ENCODE measurements around the gene LRSAM1.
A peak's percentile ranks its signal among the peaks of the same experiment; 100 is the strongest.

LRSAM1 gene

DNA sequence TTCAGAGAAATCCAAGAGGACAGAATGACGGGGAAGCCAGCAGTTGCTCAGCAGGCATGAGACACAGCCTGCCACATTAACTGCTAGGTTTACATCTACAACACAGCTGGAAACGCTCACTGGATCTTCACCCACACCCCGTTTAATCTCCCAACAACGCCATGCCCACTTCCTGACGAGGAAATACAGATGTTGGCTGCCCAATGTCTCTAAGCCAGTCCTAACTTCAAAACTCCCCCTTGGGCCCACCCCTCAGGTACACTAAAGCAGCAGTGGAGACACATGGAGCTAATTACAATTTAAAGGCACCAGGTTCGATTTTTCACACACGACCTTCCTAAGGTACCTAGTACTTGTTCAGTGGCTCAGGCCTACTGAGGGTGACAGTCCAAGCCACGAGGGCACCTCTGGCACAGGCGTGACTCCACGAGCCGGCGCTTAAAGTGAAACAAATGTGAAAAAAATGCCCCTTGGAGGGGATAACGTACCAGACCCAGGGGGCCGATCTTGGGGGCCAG lies 1.0 kb upstream of the LRSAM1 start:
- TF ChIP-seq EGR1 (IDR thresholded peaks at IDR 0.05) (no peak), CREB1 (IDR thresholded peaks at IDR 0.05; ENCODE audit: low read depth) (no peak), EP300 (IDR thresholded peaks at IDR 0.05; ENCODE audit: borderline replicate concordance) (no peak), FOXM1 (IDR thresholded peaks at IDR 0.05; ENCODE audit: borderline replicate concordance, low read depth) (no peak), CEBPB (IDR thresholded peaks at IDR 0.05) (no peak), YY1 (IDR thresholded peaks at IDR 0.05; ENCODE audit: low read depth) (no peak), RAD21 (IDR thresholded peaks at IDR 0.05; ENCODE audit: low read depth) (no peak), NFIC (IDR thresholded peaks at IDR 0.05) (no peak), TAF1 (IDR thresholded peaks at IDR 0.05; ENCODE audit: low read depth) (no peak), TCF12 (IDR thresholded peaks at IDR 0.05; ENCODE audit: low read depth) (no peak), ZBTB7A (IDR thresholded peaks at IDR 0.05; ENCODE audit: low read depth) (no peak), TEAD4 (IDR thresholded peaks at IDR 0.05) (no peak), REST (IDR thresholded peaks at IDR 0.05; ENCODE audit: low read depth) (no peak)
- TF ChIP-seq, protein P1, sequence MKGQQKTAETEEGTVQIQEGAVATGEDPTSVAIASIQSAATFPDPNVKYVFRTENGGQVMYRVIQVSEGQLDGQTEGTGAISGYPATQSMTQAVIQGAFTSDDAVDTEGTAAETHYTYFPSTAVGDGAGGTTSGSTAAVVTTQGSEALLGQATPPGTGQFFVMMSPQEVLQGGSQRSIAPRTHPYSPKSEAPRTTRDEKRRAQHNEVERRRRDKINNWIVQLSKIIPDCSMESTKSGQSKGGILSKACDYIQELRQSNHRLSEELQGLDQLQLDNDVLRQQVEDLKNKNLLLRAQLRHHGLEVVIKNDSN (IDR thresholded peaks at IDR 0.05) = no peak
- TF ChIP-seq, protein P2, sequence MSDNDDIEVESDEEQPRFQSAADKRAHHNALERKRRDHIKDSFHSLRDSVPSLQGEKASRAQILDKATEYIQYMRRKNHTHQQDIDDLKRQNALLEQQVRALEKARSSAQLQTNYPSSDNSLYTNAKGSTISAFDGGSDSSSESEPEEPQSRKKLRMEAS (IDR thresholded peaks at IDR 0.05) = no peak

GRCh38 chr9:127451608-127451857 lies 223 bp downstream of the LRSAM1 start:
- peak; percentile 75; the same call in 1 of the 2 replicates for TF ChIP-seq ZBTB7A (IDR thresholded peaks at IDR 0.05; ENCODE audit: low read depth)
- no peak for TF ChIP-seq TCF12 (IDR thresholded peaks at IDR 0.05; ENCODE audit: low read depth)

- TF ChIP-seq CEBPB (IDR thresholded peaks at IDR 0.05) (no peak), RAD21 (IDR thresholded peaks at IDR 0.05; ENCODE audit: low read depth) (no peak), EGR1 (IDR thresholded peaks at IDR 0.05) (0 out of 2 replicates have a peak, but pooled peaks have one; percentile 4), ZBTB7A (IDR thresholded peaks at IDR 0.05; ENCODE audit: low read depth) (0 out of 2 replicates have a peak, but pooled peaks have one; percentile 16), YY1 (IDR thresholded peaks at IDR 0.05; ENCODE audit: low read depth) (peak; percentile 73)
- TF ChIP-seq, protein P1 (IDR thresholded peaks at IDR 0.05) = no peak
- TF ChIP-seq, protein P2 (IDR thresholded peaks at IDR 0.05) = peak; percentile 69
Measured at GRCh38 chr9:127451858-127452656, 747 bp downstream of the LRSAM1 start.

DNA sequence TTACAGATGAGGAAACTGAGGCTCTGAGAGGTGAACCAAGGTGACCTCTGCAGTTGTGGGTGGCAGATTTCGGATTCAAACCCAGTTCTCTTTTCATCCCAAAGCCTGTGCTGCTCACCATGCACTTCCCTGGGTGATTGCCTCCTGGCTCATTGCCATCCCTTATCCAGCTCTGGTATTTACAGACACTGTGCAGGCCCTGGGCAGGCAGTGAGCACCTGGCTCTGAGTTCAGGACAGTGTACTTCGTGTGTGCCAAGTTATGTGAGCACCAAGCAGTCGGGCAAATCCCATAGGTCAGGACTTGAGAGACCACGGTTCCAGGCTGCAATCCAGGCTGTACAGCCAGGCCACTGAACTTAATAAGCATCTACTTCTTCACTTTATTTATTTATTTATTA lies 1.4 kb downstream of the LRSAM1 start:
- TF ChIP-seq, protein P2 (IDR thresholded peaks at IDR 0.05) = no peak
- TF ChIP-seq NFIC (IDR thresholded peaks at IDR 0.05) (peak; percentile 69), ZBTB7A (IDR thresholded peaks at IDR 0.05; ENCODE audit: low read depth) (no peak)

DNA sequence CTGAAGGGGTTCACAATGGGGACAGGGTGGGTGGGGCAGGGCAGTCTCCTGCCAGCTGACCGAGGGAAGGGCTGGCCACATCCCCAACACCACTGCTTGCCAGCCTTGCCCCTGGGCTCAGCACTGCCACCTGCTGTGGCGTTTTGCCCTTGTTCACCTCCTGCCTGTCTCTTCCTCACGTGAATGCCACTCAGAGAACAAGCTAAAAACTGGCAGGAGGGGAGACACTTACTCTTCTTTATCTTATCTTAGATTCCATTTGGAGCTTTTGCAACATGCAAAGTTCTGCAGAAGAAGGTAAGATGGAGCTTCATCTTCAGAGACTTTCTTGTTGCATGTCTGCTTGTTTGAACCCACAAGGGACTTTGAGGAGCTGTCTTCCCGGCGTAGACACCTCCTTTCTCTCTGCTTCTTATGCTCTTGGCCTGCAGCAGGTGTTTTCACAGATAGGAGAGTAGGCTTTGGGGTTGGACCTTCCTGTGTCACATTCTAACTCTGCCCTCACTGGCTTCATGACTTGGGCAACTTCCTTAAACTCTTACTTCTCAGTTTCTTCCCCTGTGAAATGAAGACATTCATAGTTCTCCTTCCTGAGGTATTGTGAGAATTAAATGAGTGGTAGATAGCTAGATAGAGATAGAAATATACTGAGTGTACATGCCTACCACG lies 4.1 kb downstream of the LRSAM1 start:
- no peak for TF ChIP-seq TEAD4 (IDR thresholded peaks at IDR 0.05)
- TF ChIP-seq RAD21 (IDR thresholded peaks at IDR 0.05; ENCODE audit: low read depth) = peak; percentile 40; the same call in 1 of the 2 replicates

- TF ChIP-seq YY1 (IDR thresholded peaks at IDR 0.05; ENCODE audit: low read depth) = no peak
Measured at GRCh38 chr9:127457191-127457878, 6.0 kb downstream of the LRSAM1 start.

DNA sequence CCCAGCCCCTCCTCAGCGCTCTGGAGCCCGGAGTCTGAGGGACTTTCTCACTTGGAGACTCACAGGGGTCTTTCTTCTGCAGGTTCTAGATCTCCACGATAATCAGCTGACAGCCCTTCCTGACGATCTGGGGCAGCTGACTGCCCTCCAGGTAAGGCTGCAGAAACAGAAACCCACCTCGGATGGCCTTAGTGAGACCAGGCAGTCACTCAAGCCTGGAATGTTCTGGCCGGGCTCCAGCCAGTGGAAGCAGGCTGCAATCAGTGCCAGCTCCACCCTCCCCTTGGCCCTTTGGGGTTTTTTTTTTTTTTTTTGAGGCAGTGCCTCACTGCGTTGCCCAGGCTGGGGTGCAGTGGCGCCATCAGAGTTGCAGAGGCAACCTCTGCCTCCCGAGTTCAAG lies 7.6 kb downstream of the LRSAM1 start:
- TF ChIP-seq CREB1 (IDR thresholded peaks at IDR 0.05; ENCODE audit: low read depth) (no peak), TEAD4 (IDR thresholded peaks at IDR 0.05) (peak; percentile 34; the same call in 1 of the 2 replicates), NFIC (IDR thresholded peaks at IDR 0.05) (peak; percentile 23; the same call in 1 of the 2 replicates)

GRCh38 chr9:127463382-127463781 lies 12.1 kb downstream of the LRSAM1 start:
- TF ChIP-seq YY1 (IDR thresholded peaks at IDR 0.05; ENCODE audit: low read depth) = no peak
- TF ChIP-seq, protein P1 (IDR thresholded peaks at IDR 0.05) = no peak
